Measurements from ENCODE around the gene ZP3.
"Not testable (repeated sequence)": the region's sequence is repeated elsewhere in the genome, so short reads cannot be mapped to it uniquely, and the experiment has no call there.

DNA sequence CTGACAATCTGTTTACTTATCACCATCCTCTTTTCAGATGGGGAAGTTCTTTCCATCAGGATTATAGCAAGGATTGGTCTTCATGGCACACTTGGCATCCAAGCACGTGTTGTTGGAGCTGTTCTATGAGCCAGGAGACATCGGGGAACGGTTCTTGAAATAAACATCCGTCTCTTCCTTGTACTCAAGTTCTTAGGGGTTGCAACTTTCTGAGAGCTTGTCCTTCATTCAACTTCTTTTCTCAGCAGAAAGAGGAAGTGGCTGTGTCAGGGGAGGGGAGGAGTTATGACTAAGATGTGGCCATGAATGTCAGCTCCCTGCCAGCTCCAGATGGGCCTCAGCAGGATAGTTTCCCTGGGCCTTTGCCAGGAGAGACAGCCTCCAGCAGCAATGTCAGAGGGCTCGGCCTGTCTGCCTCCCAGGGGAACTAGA is 20.8 kb downstream of the ZP3 start:
- TF ChIP-seq POLR2A (IDR thresholded peaks at IDR 0.05): not testable (repeated sequence)
- TF ChIP-seq, protein P1, sequence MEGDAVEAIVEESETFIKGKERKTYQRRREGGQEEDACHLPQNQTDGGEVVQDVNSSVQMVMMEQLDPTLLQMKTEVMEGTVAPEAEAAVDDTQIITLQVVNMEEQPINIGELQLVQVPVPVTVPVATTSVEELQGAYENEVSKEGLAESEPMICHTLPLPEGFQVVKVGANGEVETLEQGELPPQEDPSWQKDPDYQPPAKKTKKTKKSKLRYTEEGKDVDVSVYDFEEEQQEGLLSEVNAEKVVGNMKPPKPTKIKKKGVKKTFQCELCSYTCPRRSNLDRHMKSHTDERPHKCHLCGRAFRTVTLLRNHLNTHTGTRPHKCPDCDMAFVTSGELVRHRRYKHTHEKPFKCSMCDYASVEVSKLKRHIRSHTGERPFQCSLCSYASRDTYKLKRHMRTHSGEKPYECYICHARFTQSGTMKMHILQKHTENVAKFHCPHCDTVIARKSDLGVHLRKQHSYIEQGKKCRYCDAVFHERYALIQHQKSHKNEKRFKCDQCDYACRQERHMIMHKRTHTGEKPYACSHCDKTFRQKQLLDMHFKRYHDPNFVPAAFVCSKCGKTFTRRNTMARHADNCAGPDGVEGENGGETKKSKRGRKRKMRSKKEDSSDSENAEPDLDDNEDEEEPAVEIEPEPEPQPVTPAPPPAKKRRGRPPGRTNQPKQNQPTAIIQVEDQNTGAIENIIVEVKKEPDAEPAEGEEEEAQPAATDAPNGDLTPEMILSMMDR (IDR thresholded peaks at IDR 0.05): not testable (repeated sequence)
